ENCODE measurements around the gene LIME1.

Gene LIME1

GRCh38 chr20:63751471-63752271, 15.2 kb downstream of the LIME1 start:
- peak; percentile 37 for DNase-seq

DNA sequence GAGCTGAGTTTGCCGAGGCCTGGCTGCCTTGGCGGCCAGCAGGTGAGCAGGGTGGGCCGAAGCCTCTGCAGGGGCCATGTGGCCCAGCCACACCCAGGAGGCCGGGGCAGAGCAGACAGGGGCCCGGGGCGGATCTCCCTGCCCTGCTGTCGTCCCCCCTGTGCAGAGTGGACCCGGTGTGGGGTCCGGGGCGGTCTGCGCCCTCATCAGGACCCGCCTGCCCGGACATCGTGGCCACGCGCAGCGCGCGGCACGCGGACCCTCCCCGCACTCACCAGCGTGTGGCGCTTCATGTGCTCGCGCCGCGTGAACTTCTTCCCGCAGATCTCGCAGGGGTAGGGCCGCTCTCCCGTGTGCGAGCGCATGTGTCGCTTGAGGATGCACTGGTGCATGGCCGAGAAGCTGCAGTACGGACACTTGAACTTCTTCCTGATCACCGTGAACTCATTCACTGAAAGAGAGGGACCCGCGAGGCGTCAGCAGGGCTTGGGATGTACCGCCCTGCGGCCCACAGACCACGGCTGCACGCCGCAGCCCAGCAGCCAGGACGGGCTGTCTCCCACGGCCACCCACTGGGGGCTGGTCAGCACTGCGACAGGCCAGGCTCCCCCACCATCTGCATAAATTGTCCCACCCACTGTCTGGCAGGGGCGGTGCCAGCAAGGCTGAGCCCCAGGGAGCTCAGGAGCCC, 16.1 kb downstream of the LIME1 start:
- no peak for DNase-seq

DNA sequence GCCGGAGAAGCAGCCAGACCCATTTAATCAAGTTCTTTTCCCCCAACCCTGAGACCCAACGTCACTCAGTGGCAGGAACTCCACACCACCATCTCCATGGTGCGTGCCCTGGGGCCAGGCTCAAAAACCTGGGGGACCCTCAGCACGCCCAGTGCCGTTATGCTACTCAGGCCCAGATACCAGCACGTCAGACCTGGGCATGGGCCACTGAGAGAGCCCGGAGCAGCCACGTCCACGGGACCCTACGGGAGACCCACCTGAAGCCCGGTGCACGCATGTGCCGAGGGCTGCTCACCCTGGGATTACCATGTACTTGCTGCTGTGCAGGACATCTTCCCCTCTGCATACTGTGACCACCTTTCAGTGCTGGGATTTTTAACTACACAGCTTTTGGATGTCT, 16.9 kb downstream of the LIME1 start:
- DNase-seq: no peak

- no peak for DNase-seq
Observed at GRCh38 chr20:63754008-63754407, 17.5 kb downstream of the LIME1 start.

DNA sequence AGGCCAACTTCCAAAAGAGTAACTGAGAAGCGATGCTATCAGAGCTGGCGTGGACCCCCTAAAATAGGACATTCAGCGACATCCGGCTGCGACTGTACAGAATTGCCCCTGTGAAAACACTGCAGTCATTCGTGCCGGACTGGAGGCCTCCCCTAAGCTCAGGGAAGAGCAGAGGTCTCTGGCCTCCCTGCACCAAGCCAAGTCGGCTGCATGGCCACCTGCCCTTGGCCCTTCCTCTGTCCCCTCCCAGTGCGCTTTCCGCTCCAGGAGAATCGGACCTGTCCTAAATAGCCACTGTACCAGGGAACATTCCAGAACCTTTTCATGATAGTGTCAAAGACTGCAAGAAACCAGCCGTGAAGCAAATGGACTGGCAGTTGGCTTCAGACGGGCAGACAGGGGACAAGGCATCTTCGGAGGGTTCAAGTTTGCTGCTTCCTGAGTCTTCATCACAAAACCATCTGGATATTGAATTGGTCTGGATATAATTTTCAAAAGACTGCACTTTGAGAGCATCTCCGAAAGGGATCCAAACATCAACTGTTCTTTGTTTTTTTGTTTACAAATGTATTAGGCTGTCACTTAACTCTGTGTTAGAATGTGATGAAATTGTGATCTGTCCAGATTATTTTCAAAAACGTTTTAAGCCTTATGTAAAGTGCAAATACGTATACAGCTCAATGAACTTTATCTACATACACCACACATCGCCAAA, 19.6 kb downstream of the LIME1 start:
- DNase-seq: no peak

DNA sequence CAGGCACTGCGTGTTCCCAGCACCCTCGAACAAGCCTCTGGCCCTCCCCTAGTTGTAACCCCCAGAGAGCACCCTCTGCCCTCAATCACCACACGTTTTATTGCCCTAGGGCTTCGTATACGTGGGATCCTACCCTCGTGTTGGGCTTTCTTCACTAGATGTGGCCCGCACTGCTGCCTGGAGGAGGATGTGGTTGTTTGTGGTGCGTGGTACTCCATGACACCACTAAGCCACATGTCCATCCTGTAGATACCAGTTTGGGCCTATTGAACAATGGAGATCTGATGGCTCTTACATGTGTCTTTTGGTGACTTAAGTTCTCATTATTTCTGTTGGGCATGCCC, 20.2 kb downstream of the LIME1 start:
- no peak for DNase-seq

DNA sequence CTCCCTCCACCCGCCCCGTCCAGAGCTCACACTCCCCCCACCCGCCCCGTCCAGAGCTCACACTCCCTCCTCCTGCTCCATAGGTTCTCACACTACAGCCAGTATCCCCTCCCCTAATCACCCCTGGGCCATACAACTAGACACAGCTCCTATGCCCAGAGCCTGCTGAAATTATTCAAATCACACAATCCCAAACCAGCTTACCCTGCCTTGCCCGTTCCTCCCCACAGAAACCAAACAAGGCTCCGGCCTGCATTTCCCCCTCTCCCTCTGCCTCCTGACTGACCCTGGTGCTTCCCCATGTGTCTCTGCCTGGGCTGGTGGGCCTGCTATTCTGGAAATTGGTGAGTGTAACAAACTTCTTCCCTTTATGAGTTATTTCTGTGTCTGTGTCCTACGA, 21.7 kb downstream of the LIME1 start:
- no peak for DNase-seq

- DNase-seq: no peak
Observed at GRCh38 chr20:63759377-63759901, 23.0 kb downstream of the LIME1 start.

GRCh38 chr20:63765082-63765873, 28.8 kb downstream of the LIME1 start:
- DNase-seq: no peak

DNA sequence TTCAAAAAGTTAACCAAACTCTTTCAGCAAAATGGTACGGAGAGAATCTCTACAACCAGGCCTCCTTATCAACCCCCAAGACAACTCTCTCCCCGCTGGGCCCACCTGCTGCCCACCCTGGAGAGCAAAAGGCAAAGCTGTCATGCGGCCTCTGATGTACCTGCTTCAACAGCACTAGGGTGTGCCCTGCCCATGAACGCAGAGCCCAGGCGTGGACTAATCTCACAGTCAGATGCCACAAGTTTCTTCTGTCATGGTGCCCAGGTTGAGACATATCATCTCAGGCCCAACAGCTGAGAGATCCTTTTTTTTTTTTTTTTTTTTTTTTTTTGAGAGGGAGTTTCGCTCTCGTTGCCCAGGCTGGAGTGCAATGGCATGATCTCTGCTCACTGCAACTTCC, 29.4 kb downstream of the LIME1 start:
- no peak for DNase-seq

- peak; percentile 91 for DNase-seq
Observed at GRCh38 chr20:63766695-63767426, 30.4 kb downstream of the LIME1 start.

DNA sequence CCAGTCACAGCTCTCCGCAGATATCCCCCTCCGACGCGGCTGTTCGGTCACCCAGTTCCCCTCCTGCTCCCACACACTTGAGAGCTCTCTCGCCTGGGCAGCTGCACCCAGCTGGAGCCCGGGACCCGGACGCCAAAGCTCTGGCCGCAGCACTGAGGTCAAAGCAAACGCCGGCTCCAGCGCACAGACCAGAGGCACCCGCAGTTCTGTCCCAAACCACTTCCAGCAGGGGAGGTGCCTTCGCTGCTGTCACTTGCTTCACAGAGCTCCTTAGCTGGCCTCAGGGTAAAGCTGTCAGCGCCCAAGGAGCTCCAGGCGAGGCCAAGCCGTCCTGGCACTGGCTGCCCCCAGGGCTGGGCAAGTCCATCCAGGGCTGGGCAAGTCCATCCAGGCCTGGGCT, 31.0 kb downstream of the LIME1 start:
- DNase-seq: no peak

DNA sequence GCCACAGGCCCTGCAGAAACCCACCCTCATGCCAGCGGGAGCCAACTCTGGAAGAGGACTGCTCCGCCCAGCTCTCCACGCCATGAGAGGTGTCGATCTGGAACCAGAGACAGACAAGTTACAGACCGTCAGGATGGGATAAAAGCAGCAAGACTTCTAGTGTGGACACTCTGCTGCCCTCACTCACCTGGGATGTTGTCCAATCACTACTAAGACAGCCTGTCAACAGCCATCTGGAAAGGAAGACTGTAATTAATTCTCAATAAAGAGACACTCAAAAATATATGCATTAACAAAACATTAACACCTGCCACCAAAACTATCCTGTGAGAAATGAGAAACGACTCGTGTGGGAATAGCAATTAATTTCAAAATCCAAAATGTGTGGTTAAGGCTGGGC, 31.4 kb downstream of the LIME1 start:
- no peak for DNase-seq

GRCh38 chr20:63768591-63769515, 32.4 kb downstream of the LIME1 start:
- DNase-seq: no peak

GRCh38 chr20:63769891-63770474, 33.5 kb downstream of the LIME1 start:
- no peak for DNase-seq

DNA sequence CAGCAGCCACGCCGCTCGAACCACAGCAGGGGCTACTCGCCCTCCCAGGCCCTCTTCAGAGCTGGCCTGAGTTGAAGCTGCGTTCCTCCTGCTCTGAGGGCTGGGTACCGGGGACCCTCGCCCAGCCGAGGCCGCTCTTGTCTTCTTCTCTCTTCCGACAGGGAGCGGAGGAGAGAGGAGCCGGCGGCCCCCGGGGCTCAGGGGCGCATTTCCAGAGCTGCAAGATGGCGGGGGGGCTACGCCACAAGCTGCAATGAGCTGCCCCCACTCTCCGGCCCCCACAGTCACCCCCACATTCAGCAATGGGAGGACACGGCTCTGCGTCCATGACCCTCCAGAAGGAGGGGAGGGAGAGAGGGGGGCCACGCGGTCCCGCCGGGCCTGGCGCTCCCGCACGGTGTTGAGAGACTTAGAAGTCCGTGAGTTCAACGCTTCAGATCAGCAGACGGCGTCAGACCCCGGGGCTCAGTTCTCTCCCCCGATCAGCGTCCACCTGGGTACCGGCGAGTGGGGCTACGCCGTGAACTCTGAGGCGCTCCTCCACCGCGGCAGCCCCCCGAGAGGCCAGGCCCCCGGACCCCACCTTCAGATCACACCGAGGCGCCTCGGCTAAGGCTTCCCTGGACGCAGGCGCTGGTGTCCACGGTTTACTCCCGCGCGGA, 34.7 kb downstream of the LIME1 start:
- DNase-seq: no peak

DNA sequence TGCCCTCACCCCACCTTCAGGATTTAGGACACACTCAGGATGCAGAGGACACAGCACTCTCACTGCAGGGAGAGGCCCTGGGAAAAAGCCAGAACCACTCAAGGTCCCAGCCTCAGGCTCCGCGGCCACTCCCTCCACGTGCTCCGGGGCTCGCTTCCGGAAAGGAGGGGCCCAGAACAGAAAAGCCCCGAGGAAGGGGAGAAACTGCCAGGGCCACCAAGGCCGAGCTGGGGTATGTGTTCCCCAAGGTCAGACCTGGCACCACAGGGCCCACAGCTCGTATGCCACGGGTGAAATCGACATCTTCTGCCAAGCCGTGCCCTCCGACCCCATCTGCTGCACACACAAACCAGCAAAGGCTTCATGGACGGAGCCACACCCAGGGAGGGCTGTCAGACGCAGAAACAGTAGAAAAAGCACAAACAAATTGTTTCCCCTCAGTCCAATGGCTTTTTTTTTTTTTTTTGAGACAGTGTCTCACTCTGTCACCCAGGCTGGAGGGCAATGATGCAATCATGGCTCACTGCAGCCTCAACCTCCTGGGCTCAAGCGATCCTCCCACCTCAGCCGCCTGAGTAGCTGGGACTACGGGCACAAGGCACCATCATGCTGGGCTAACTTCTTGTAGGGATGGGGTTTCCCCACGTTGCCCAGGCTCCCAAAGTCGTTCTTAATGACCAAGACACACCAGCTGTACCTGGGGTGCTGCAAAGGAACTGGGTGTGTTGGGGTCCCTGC, 36.5 kb downstream of the LIME1 start:
- no peak for DNase-seq

- no peak for DNase-seq
Observed at GRCh38 chr20:63773571-63774241, 37.2 kb downstream of the LIME1 start.

GRCh38 chr20:63774306-63774705, 37.8 kb downstream of the LIME1 start:
- peak; percentile 68 for DNase-seq

Measured in NCI-H2171 (cell line).